Osteoblast (primary cell): ENCODE data around the gene TEX29. TPM values are rescaled to one million over a fixed set of nuclear protein-coding genes. Genes with fewer than 3 reads are reported as not detected.

Experiments used
- DNase-seq: peaks from one replicate; pipeline ENCODE4 v3.0.0; 2011; ENCODE audit warnings: low spot score, mixed read lengths; ENCODE audit not compliant: insufficient read length; ENCODE audit errors: missing footprints
- H2AFZ ChIP-seq: 2 replicates; pipeline ENCODE4 v1.6.0; 2011; ENCODE audit warnings: mild to moderate bottlenecking, low read length
- H3K27ac ChIP-seq: 2 replicates; pipeline ENCODE4 v1.5.1; 2011; ENCODE audit warnings: mild to moderate bottlenecking, low read depth, low read length, moderate library complexity
- H3K27me3 ChIP-seq: 2 replicates; pipeline ENCODE4 v1.6.0; 2012; ENCODE audit warnings: mild to moderate bottlenecking, control low read depth, inconsistent platforms, low read length, moderate library complexity; ENCODE audit not compliant: insufficient read depth
- H3K36me3 ChIP-seq: 2 replicates; pipeline ENCODE4 v1.5.1; 2011; ENCODE audit warnings: mild to moderate bottlenecking, low read length, control low read depth, moderate library complexity; ENCODE audit not compliant: insufficient read depth
- H3K4me1 ChIP-seq: 2 replicates; pipeline ENCODE4 v1.5.1; 2011; ENCODE audit warnings: mild to moderate bottlenecking, low read length, control low read depth, moderate library complexity; ENCODE audit not compliant: insufficient read depth
- H3K4me2 ChIP-seq: 2 replicates; pipeline ENCODE4 v1.6.0; 2011; ENCODE audit warnings: mild to moderate bottlenecking, low read length; ENCODE audit not compliant: insufficient read depth
- H3K4me3 ChIP-seq: fragments of 200-600 bp; sonication (generic); 3 replicates; pipeline ENCODE4 v1.5.1; 2012; ENCODE audit warnings: mild to moderate bottlenecking, low read length, inconsistent platforms; ENCODE audit not compliant: insufficient read depth
- H3K79me2 ChIP-seq: 2 replicates; pipeline ENCODE4 v1.6.0; 2012; ENCODE audit warnings: mild to moderate bottlenecking, low read length, control low read depth, inconsistent platforms; ENCODE audit not compliant: insufficient read depth
- H3K9me3 ChIP-seq: 2 replicates; pipeline ENCODE4 v1.5.1; 2011; ENCODE audit warnings: low read depth, low read length, control low read depth
- H4K20me1 ChIP-seq: 2 replicates; pipeline ENCODE4 v1.6.0; 2012; ENCODE audit warnings: mild to moderate bottlenecking, low read length, control low read depth; ENCODE audit not compliant: insufficient read depth
- CTCF ChIP-seq: IDR thresholded peaks from 2 replicates; pipeline ENCODE4 v1.5.1; 2011; ENCODE audit warnings: mild to moderate bottlenecking, low read depth, low read length, moderate library complexity; ENCODE audit errors: extremely low read depth
- total RNA-seq: library from RNA; depleted of rRNA; stranded (reverse); fragments of >200 nt; gene quantifications from 2 replicates; pipeline ENCODE4 v1.2.3, GENCODE V29; 2012

TEX29 gene
- total RNA-seq, 1 donor, result 0.36 TPM

GRCh38 chr13:111385183-111385857 is 64.9 kb downstream of the TEX29 start:
- Histone ChIP-seq H3K27ac (no peak overlapping the region), H2AFZ (no peak overlapping the region), H3K36me3 (no peaks in the 10 kb centered on the region), H4K20me1 (no peaks in the 10 kb centered on the region), H3K79me2 (no peaks in the 10 kb centered on the region), H3K4me3 (no peak overlapping the region), H3K4me1 (no peaks in the 10 kb centered on the region), H3K4me2 (no peak overlapping the region), H3K9me3 (no peaks in the 10 kb centered on the region), H3K27me3 (no peaks in the 10 kb centered on the region)
- no peak for DNase-seq
- no peak for TF ChIP-seq CTCF

GRCh38 chr13:111387026-111387871 is 66.8 kb downstream of the TEX29 start:
- no peaks in the 10 kb centered on the region for H3K4me1 ChIP-seq
- H3K79me2 ChIP-seq, result no peaks in the 10 kb centered on the region
- no peak overlapping the region for H3K4me3 ChIP-seq
- no peaks in the 10 kb centered on the region for H3K36me3 ChIP-seq
- no peak for DNase-seq
- no peak overlapping the region for H3K27ac ChIP-seq
- TF ChIP-seq CTCF, result no peak
- no peaks in the 10 kb centered on the region for H3K9me3 ChIP-seq
- no peak overlapping the region for H2AFZ ChIP-seq
- no peaks in the 10 kb centered on the region for H3K27me3 ChIP-seq
- no peak overlapping the region for H3K4me2 ChIP-seq
- no peaks in the 10 kb centered on the region for H4K20me1 ChIP-seq

- H3K4me1 ChIP-seq, result no peaks in the 10 kb centered on the region
Observed at GRCh38 chr13:111387945-111388600, 67.6 kb downstream of the TEX29 start.

More at GRCh38 chr13:111387945-111388600, 67.6 kb downstream of the TEX29 start:
- H4K20me1 ChIP-seq, result no peaks in the 10 kb centered on the region
- no peaks in the 10 kb centered on the region for H3K27me3 ChIP-seq
- no peaks in the 10 kb centered on the region for H3K9me3 ChIP-seq
- H3K27ac ChIP-seq, result no peak overlapping the region
- H3K4me2 ChIP-seq, result no peak overlapping the region
- H3K36me3 ChIP-seq, result no peaks in the 10 kb centered on the region
- TF ChIP-seq CTCF, result no peak
- no peak for DNase-seq
- no peaks in the 10 kb centered on the region for H3K79me2 ChIP-seq
- H2AFZ ChIP-seq, result no peak overlapping the region
- H3K4me3 ChIP-seq, result no peak overlapping the region
